Spinal cord (tissue), 10 donors: Measurements from ENCODE around the gene CFAP97. TPM values are rescaled to one million over a fixed set of nuclear protein-coding genes. Genes with fewer than 3 reads are reported as not detected.

Experiments used
- DNase-seq, 6 donors: peaks; one replicate each; pipeline versions ENCODE4 v3.0.0 to v3.0.0-alpha.2; 2013 to 2015; ENCODE audit warnings: low spot score in 6 of 6, low read depth in 4 of 6
- H3K27ac ChIP-seq: one replicate; pipeline ENCODE4 v1.5.1; 2013; ENCODE audit warnings: low read depth, low read length, control low read depth
- H3K27me3 ChIP-seq: one replicate; pipeline ENCODE4 v1.6.1; 2013; ENCODE audit warnings: low read length; ENCODE audit not compliant: control insufficient read depth, insufficient read depth
- H3K36me3 ChIP-seq: one replicate; pipeline ENCODE4 v1.6.1; 2013; ENCODE audit warnings: low read length; ENCODE audit not compliant: control insufficient read depth, insufficient read depth
- H3K4me1 ChIP-seq: one replicate; pipeline ENCODE4 v1.6.1; 2013; ENCODE audit warnings: low read length; ENCODE audit not compliant: control insufficient read depth, insufficient read depth
- H3K4me3 ChIP-seq: one replicate; pipeline ENCODE4 v1.5.1; 2013; ENCODE audit warnings: low read depth, low read length, control low read depth
- H3K9me3 ChIP-seq: one replicate; pipeline ENCODE4 v1.6.1; 2013; ENCODE audit warnings: low read length; ENCODE audit not compliant: control insufficient read depth, insufficient read depth
- WGBS: methylation state at CpG from one replicate; pipeline ENCODE4 v1.1.5; 2013; ENCODE audit warnings: missing lambda C conversion rate; ENCODE audit not compliant: insufficient coverage; 5-methylcytosine and 5-hydroxymethylcytosine counted together
- polyA plus RNA-seq, 2 donors: library from polyadenylated mRNA; unstranded; fragments of 120-200 nt; gene quantifications; one replicate each; pipeline ENCODE4 v1.2.1, GENCODE V29; 2013; ENCODE audit not compliant: insufficient read length in 2 of 2
- total RNA-seq, 2 donors: library from RNA; depleted of rRNA in 1 of 2; stranded (reverse); fragments of 120-200 nt in 1 of 2; fragments of >200 nt in 1 of 2; gene quantifications; one replicate each; pipeline versions ENCODE4 v1.2.3 to v1.2.4, GENCODE V29; 2013 to 2014
- donor health status: healthy.

CFAP97 gene
- total and polyA plus RNA-seq, 4 donors = 25.5 to 48.0 (median 33.5) TPM

DNA sequence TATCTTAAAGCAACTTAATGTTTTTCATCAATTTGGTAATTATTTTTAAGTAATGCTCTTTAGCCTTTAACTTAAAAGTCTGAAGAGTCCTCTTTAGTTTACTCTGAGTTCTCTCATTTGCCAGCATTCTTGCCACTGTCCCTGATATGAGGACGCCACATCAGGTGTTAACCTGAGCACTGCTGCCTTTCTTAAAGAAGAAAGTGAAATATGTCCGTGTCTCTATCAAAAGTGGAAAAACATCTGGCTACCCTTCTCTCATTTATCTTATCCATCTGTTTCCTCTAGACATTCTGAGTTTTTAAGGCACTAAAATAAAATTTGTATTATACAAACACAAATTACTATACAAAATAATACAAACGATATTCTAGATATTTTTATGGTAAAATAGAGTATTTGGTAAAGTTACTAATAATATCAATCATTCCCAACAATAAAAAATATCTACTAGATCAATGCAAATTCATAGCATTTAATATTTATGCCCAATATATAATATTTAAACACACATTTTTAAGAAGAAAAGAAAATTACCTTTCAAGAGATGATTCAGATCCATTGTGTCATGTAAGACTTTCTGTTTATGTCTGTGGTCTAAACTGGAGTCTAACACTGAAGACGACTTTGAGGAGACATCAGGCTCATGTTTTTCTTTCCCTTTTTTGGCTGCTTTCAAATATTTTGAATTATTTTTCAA, 14.0 kb downstream of the CFAP97 start:
- H3K9me3 ChIP-seq = no peaks in the 10 kb centered on the region
- peaks cover 10% of the 10 kb centered on the region for H3K36me3 ChIP-seq
- H3K27me3 ChIP-seq = no peaks in the 10 kb centered on the region
- DNase-seq = no peak
- WGBS = 100% methylated on average over 1 of the region's 4 CpGs
- H3K4me3 ChIP-seq = no peak overlapping the region
- H3K4me1 ChIP-seq = no peaks in the 10 kb centered on the region
- no peak overlapping the region for H3K27ac ChIP-seq

DNA sequence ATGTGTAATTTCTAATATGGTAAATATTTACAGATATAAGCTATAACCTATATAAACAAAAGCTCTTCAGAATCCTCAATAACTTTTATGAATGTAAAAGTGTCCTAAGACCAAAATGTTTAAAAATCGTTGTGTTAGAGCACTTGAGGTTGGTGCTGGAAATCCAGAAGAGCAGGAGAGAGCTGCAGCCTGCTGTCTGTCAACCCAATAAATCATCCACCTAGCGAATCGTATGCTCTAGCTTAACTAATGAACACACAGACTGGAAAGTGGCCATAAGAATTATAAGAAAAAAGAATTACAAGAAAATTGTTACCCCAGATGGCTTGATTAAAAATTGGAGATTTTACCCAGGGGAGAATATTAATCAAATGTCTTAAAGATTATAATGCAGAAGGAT, 17.0 kb downstream of the CFAP97 start:
- peak in 1 of 6 donors; percentile 21 for DNase-seq
- no peaks in the 10 kb centered on the region for H3K9me3 ChIP-seq
- H3K27ac ChIP-seq = no peak overlapping the region
- H3K4me1 ChIP-seq = no peaks in the 10 kb centered on the region
- WGBS = no CpG with 5 or more reads among the region's 3 CpGs
- no peak overlapping the region for H3K4me3 ChIP-seq
- H3K36me3 ChIP-seq = peaks cover 10% of the 10 kb centered on the region
- H3K27me3 ChIP-seq = no peaks in the 10 kb centered on the region

DNA sequence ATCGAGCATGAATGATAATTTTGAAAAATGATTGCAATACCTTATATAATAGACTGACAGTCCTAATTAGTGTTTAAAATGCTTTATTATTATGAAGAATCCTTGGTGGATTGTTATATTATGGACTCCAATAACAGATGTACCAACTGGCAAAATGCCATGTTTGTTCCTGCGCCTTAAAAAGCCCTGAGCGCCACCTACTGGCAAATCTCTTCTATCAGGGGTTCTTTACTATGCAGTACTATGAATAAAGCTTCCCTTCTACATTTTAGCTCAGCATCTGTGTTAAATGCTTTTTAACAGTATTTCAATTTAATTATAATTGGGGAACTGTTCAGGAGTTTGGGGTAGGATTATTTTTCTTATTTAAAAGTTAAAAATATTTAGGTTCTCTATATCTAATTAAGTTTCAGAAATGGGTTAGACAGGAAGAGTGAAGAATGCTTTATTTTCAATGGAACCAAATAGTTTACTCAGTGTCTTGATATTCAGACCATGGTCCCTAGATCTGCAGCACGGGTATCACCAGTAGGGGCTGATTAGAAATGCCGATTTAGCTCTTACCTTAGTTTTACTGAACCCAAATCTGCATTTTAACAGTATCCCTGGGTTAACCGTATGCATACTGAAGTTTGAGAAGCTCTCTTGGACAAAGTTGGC, 20.0 kb downstream of the CFAP97 start:
- peaks cover 7% of the 10 kb centered on the region for H3K36me3 ChIP-seq
- H3K9me3 ChIP-seq = no peaks in the 10 kb centered on the region
- H3K27ac ChIP-seq = no peak overlapping the region
- no peaks in the 10 kb centered on the region for H3K27me3 ChIP-seq
- no peak overlapping the region for H3K4me3 ChIP-seq
- no peaks in the 10 kb centered on the region for H3K4me1 ChIP-seq
- DNase-seq = peak; percentile 43 to 96 (median 82)
- WGBS = 60% methylated on average over 2 of the region's 6 CpGs

DNA sequence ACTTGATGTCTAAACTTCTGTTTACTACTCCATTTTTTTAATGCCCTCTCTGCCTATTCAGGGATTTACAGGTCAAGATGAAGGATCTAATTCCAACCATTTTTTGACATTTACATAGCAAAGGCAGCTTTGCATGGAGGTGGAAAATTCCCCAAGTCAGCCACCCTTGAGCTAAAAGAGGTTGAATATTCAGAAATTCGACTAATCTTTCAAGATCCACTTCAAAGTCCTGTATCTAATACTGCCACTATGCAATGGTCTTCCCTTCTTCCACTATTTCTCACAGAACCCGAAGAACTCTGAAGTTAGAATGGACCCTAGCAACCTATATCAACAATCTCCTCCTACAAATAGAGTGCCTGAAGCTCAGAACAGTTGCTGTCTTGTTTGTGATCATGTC, 21.6 kb downstream of the CFAP97 start:
- DNase-seq = no peak
- Histone ChIP-seq H3K27me3 (no peaks in the 10 kb centered on the region), H3K36me3 (no peaks in the 10 kb centered on the region), H3K4me3 (no peak overlapping the region), H3K4me1 (no peaks in the 10 kb centered on the region), H3K27ac (no peak overlapping the region), H3K9me3 (no peaks in the 10 kb centered on the region)
- 68% methylated on average over 2 of the region's 2 CpGs for WGBS

DNA sequence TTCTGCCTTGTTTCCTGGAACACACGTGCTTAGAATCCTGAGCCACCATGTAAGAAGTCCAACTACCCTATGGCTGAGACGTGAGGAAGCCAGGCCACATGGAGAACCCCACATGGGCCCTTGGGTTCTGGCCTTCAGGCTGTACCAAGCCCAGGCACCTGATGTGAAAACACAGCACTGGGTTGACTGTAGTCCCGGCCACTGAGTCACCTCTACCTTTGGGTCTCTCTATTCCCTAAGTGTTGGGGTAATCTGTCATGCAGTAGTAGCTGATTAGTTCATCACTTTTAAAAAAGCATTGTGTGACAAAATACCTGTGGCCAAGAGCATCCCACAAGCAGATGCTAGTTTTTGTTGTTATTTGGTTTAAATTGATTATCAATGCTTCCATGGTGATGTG, 24.3 kb downstream of the CFAP97 start:
- DNase-seq = no peak
- WGBS = 91% methylated on average over 3 of the region's 3 CpGs
- Histone ChIP-seq H3K27me3 (no peaks in the 10 kb centered on the region), H3K4me3 (no peak overlapping the region), H3K27ac (no peak overlapping the region), H3K9me3 (no peaks in the 10 kb centered on the region), H3K4me1 (no peaks in the 10 kb centered on the region), H3K36me3 (peaks cover 6% of the 10 kb centered on the region)

DNA sequence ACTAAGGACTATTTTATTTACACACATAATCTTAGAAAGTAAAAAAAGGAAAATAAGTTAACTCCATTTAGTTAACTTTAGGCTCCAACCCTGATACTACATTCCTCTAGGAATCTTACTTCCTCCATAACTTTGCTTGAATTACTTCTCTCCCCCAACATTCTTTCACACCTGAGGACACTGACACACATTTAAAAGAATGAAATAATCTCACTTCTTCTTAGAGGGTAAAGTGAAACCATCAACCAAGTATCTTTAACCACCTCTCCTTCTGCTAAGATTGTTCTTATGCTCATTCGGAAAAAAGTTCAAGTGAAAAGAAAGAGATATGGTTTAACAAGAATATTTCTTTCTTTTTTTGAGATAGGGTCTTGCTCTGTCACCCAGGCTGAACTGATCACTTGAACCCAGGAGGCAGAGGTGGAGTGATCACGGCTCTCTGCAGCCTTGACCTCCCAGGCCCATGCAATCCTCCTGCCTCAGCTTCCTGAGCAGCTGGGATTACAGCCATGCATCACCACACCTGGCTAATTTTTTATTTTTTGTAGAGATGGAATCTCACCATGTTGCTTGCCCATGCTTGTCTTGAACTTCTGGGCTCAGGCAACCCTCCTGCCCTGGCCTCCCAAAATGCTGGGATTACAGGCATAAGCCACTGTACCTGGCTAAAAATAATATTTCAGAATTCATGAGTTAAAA, 32.3 kb downstream of the CFAP97 start:
- Histone ChIP-seq H3K9me3 (no peaks in the 10 kb centered on the region), H3K27me3 (no peaks in the 10 kb centered on the region), H3K4me3 (no peak overlapping the region), H3K27ac (no peak overlapping the region), H3K36me3 (peaks cover 13% of the 10 kb centered on the region), H3K4me1 (peaks cover 2% of the 10 kb centered on the region)
- no peak for DNase-seq
- WGBS = no CpG with 5 or more reads among the region's 2 CpGs

DNA sequence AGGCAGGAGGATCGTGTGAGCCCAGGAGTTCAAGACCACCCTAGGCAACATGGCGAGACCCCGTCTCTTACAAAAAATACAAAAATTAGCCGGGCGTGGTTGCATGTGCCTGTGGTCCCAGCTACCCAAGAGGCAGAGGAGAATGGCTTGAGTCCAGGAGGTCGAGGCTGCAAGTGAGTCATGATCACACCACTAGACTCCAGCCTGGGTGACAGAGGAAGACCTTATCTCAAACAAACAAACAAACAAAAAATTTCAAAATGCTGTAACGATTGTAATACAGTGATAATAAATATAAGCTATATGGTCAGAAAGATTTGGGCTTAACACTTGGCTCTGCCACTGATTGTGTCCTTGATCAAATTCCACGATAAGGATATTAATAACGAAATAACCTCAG, 36.6 kb downstream of the CFAP97 start:
- H3K27ac ChIP-seq = no peak overlapping the region
- DNase-seq = no peak
- no peak overlapping the region for H3K4me3 ChIP-seq
- H3K9me3 ChIP-seq = no peaks in the 10 kb centered on the region
- H3K4me1 ChIP-seq = no peaks in the 10 kb centered on the region
- no peaks in the 10 kb centered on the region for H3K27me3 ChIP-seq
- WGBS = 98% methylated on average over 5 of the region's 9 CpGs
- peaks cover 7% of the 10 kb centered on the region for H3K36me3 ChIP-seq

DNA sequence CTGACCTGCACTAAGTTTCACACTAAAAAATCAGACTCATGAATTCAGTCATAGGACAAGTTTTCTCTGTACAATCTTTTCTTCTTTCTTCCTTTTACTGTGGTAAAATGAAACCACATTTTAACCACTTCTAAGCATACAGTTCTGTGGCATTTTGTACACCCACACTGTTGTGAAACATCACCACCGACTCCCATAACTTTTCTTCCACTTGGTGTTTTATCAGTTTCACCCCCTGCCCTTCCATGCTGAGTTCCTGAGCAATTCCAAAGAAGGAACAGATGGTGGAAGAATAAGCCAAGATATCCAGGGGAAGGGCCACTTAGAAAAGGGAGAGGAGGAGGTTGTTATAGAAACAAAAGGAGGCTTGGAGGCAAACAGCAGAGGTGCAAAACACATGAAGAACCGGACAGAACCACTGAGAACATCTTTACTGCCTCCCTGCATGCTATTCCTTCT, 38.2 kb downstream of the CFAP97 start:
- H3K27ac ChIP-seq = no peak overlapping the region
- no peaks in the 10 kb centered on the region for H3K27me3 ChIP-seq
- WGBS = 86% methylated on average over 1 of the region's 2 CpGs
- DNase-seq = no peak
- H3K4me3 ChIP-seq = no peak overlapping the region
- peaks cover 7% of the 10 kb centered on the region for H3K36me3 ChIP-seq
- H3K4me1 ChIP-seq = no peaks in the 10 kb centered on the region
- no peaks in the 10 kb centered on the region for H3K9me3 ChIP-seq

DNA sequence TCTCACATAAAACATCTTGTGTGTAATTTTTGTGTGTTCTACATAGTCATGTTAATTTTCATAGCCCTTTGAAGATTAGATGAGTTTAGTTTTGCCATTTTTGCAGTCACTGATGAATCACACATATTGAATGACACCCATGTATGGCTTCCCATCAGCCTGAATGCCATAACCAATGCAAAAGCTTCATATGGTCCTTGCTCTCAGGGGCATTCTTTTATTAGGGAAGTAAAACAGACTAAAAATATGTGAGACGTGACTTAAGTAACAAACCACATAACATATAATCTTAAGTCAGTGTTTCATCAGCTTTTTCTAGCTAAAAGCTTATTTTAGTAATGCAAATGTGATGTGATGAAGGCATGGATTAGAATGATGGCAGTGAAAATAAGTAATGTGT, 52.5 kb downstream of the CFAP97 start:
- H3K27me3 ChIP-seq = no peaks in the 10 kb centered on the region
- H3K4me3 ChIP-seq = no peak overlapping the region
- no peaks in the 10 kb centered on the region for H3K9me3 ChIP-seq
- no peak for DNase-seq
- peaks cover 14% of the 10 kb centered on the region for H3K36me3 ChIP-seq
- no CpG with 5 or more reads among the region's 1 CpG for WGBS
- H3K27ac ChIP-seq = no peak overlapping the region
- no peaks in the 10 kb centered on the region for H3K4me1 ChIP-seq
